DND-41 (cell line): ENCODE data around the gene RBKS.

ENCODE experiments used
- ATAC-seq: fragments of 200-7000 bp; cut with Tn5 transposase; 3 replicates; pipeline ENCODE4 v1.9.1; 2021; ENCODE audit warnings: low read depth; ENCODE audit not compliant: insufficient read depth
- DNase-seq: peaks from one replicate; pipeline ENCODE4 v3.0.0-alpha.2; 2020
- H2AFZ ChIP-seq: 2 replicates; pipeline ENCODE4 v1.6.0; 2012; ENCODE audit warnings: low read depth, low read length
- H3K27ac ChIP-seq: 2 replicates; pipeline ENCODE4 v1.5.1; 2012; ENCODE audit warnings: low read length, inconsistent platforms
- H3K27me3 ChIP-seq: fragments of 200-600 bp; sonication (generic); 2 replicates; pipeline ENCODE4 v1.6.0; 2012; ENCODE audit warnings: low read length, mild to moderate bottlenecking, inconsistent platforms; ENCODE audit not compliant: insufficient read depth, poor library complexity
- H3K36me3 ChIP-seq: 2 replicates; pipeline ENCODE4 v1.5.1; 2012; ENCODE audit warnings: low read length, inconsistent platforms; ENCODE audit not compliant: insufficient read depth
- H3K4me1 ChIP-seq: 2 replicates; pipeline ENCODE4 v1.5.1; 2012; ENCODE audit warnings: mild to moderate bottlenecking, low read length; ENCODE audit not compliant: insufficient read depth
- H3K4me2 ChIP-seq: 2 replicates; pipeline ENCODE4 v1.6.0; 2012; ENCODE audit warnings: mild to moderate bottlenecking, moderate library complexity, low read length, inconsistent platforms; ENCODE audit not compliant: insufficient read depth
- H3K4me3 ChIP-seq, 2 experiments: fragments of 200-600 bp in 1 of 2; shearing (Covaris generic) in 1 of 2; 2 replicates each; pipeline ENCODE4 v1.5.1; 2012 to 2016; ENCODE audit warnings: inconsistent platforms in 2 of 2, low read length in 2 of 2, mild to moderate bottlenecking in 2 of 2, low read depth in 1 of 2, moderate library complexity in 1 of 2
- H3K79me2 ChIP-seq: 2 replicates; pipeline ENCODE4 v1.6.0; 2012; ENCODE audit warnings: low read length, inconsistent platforms; ENCODE audit not compliant: insufficient read depth
- H3K9ac ChIP-seq: 2 replicates; pipeline ENCODE4 v1.6.0; 2012; ENCODE audit warnings: low read depth, mild to moderate bottlenecking, inconsistent platforms, low read length, moderate library complexity
- H3K9me3 ChIP-seq: 2 replicates; pipeline ENCODE4 v1.5.1; 2012; ENCODE audit warnings: low read length, moderate library complexity, mild to moderate bottlenecking, inconsistent platforms; ENCODE audit not compliant: insufficient read depth, severe bottlenecking
- H4K20me1 ChIP-seq: 2 replicates; pipeline ENCODE4 v1.6.0; 2012; ENCODE audit warnings: low read length; ENCODE audit not compliant: insufficient read depth
- EZH2 ChIP-seq: IDR thresholded peaks from 3 replicates; pipeline ENCODE4 v1.6.1; 2012; ENCODE audit warnings: borderline replicate concordance, low read depth, mild to moderate bottlenecking, moderate library complexity, low read length, inconsistent platforms; ENCODE audit not compliant: severe bottlenecking
- TF ChIP-seq, protein P1 (sequence below): IDR thresholded peaks from 2 replicates; pipeline ENCODE4 v1.5.1; 2012; ENCODE audit warnings: borderline replicate concordance, low read length, moderate library complexity, mild to moderate bottlenecking; ENCODE audit not compliant: poor library complexity, severe bottlenecking; ENCODE audit errors: extremely low read depth

The RBKS gene

DNA sequence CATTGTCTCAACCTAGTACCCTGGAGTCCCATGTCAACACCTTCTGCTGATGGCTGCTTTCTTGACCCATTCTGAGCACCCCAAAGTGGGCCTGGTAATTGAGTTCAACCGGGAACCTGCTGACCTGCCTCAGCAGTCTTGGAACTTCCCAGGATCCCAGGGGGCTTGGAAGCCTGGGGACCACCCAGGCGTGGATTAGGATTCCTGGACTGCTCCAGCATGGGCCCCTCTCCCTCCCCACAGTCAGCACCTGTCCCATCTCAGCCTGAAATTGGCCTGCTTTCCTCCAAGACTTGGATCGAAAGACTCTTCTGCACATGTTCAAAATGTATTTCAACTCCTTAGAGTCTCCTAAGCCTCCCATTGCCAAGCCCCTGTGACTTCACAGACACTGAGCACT lies 134.1 kb downstream of the RBKS start:
- no peak overlapping the region for H2AFZ ChIP-seq

DNA sequence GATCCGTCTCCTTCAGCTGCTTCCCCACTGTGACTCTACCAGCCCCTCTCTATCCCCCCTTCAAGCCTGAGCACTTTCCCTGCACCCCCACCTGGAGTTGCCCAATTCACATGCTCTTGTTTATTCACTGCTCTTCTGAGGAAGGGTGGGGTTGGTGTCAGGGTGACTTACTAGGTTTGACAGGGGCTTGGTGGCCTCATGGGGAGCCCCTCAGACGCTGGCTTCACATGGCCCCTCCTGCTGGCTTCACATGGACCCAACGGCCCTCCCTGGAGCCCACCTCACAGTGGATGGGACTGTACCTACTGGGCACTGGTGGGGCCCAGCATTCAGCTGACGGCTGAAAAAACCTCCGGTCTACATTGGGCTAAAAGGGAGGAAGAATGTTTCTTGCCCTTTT lies 135.4 kb downstream of the RBKS start:
- no peak overlapping the region for H3K9ac ChIP-seq
- no peak for DNase-seq
- no peak for ATAC-seq
- H3K4me3 ChIP-seq: no peak overlapping the region
- no peak overlapping the region for H3K27ac ChIP-seq
- no peaks in the 10 kb centered on the region for H3K9me3 ChIP-seq
- no peaks in the 10 kb centered on the region for H3K4me1 ChIP-seq
- H3K79me2 ChIP-seq: no peaks in the 10 kb centered on the region
- H4K20me1 ChIP-seq: no peaks in the 10 kb centered on the region
- H3K36me3 ChIP-seq: no peaks in the 10 kb centered on the region
- no peak overlapping the region for H3K4me2 ChIP-seq
- H3K27me3 ChIP-seq: no peaks in the 10 kb centered on the region
- TF ChIP-seq, protein P1, sequence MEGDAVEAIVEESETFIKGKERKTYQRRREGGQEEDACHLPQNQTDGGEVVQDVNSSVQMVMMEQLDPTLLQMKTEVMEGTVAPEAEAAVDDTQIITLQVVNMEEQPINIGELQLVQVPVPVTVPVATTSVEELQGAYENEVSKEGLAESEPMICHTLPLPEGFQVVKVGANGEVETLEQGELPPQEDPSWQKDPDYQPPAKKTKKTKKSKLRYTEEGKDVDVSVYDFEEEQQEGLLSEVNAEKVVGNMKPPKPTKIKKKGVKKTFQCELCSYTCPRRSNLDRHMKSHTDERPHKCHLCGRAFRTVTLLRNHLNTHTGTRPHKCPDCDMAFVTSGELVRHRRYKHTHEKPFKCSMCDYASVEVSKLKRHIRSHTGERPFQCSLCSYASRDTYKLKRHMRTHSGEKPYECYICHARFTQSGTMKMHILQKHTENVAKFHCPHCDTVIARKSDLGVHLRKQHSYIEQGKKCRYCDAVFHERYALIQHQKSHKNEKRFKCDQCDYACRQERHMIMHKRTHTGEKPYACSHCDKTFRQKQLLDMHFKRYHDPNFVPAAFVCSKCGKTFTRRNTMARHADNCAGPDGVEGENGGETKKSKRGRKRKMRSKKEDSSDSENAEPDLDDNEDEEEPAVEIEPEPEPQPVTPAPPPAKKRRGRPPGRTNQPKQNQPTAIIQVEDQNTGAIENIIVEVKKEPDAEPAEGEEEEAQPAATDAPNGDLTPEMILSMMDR: no peak
- TF ChIP-seq EZH2: no peak
- H2AFZ ChIP-seq: no peak overlapping the region

More for the DNA sequence above, 134.1 kb downstream of the RBKS start:
- no peak overlapping the region for H3K27ac ChIP-seq
- no peaks in the 10 kb centered on the region for H3K27me3 ChIP-seq
- H3K4me3 ChIP-seq: no peak overlapping the region
- no peak overlapping the region for H3K9ac ChIP-seq
- H3K4me2 ChIP-seq: no peak overlapping the region
- H3K79me2 ChIP-seq: no peaks in the 10 kb centered on the region
- no peaks in the 10 kb centered on the region for H3K9me3 ChIP-seq
- H3K36me3 ChIP-seq: no peaks in the 10 kb centered on the region
- no peaks in the 10 kb centered on the region for H4K20me1 ChIP-seq
- TF ChIP-seq, protein P1: no peak
- TF ChIP-seq EZH2: no peak
- no peaks in the 10 kb centered on the region for H3K4me1 ChIP-seq
- ATAC-seq (no peak), DNase-seq (no peak)

GRCh38 chr2:27754138-27754588 lies 136.0 kb downstream of the RBKS start:
- Histone ChIP-seq H3K27ac (no peak overlapping the region), H2AFZ (no peak overlapping the region), H3K9me3 (no peaks in the 10 kb centered on the region), H3K27me3 (no peaks in the 10 kb centered on the region), H3K4me3 (no peak overlapping the region), H3K9ac (no peak overlapping the region), H4K20me1 (no peaks in the 10 kb centered on the region), H3K36me3 (no peaks in the 10 kb centered on the region), H3K4me2 (no peak overlapping the region), H3K4me1 (no peaks in the 10 kb centered on the region), H3K79me2 (no peaks in the 10 kb centered on the region)
- DNase-seq (peak; percentile 69), ATAC-seq (peak; percentile 89)
- no peak for TF ChIP-seq EZH2
- TF ChIP-seq, protein P1: peak; percentile 90
